Ishikawa (cell line): ENCODE data around the gene ZNF665.
A peak's percentile ranks its signal among the peaks of the same experiment; 100 is the strongest.

Experiments
- CEBPB ChIP-seq: IDR thresholded peaks from 2 replicates; pipeline ENCODE4 v1.6.1; 2012
- CREB1 ChIP-seq: IDR thresholded peaks from 2 replicates; pipeline ENCODE4 v1.6.1; 2012; ENCODE audit warnings: low read depth
- EGR1 ChIP-seq: IDR thresholded peaks from 2 replicates; pipeline ENCODE4 v1.6.1; 2012
- EP300 ChIP-seq: IDR thresholded peaks from 2 replicates; pipeline ENCODE4 v1.6.1; 2012; ENCODE audit warnings: borderline replicate concordance
- FOXM1 ChIP-seq: IDR thresholded peaks from 2 replicates; pipeline ENCODE4 v1.6.1; 2012; ENCODE audit warnings: low read depth, borderline replicate concordance
- NFIC ChIP-seq: IDR thresholded peaks from 2 replicates; pipeline ENCODE4 v1.6.1; 2012
- RAD21 ChIP-seq: IDR thresholded peaks from 2 replicates; pipeline ENCODE4 v1.6.1; 2012; ENCODE audit warnings: low read depth
- REST ChIP-seq: IDR thresholded peaks from 2 replicates; pipeline ENCODE4 v1.6.1; 2012; ENCODE audit warnings: low read depth, mild to moderate bottlenecking
- TAF1 ChIP-seq: IDR thresholded peaks from 2 replicates; pipeline ENCODE4 v1.6.1; 2012; ENCODE audit warnings: low read depth, mild to moderate bottlenecking
- TCF12 ChIP-seq: IDR thresholded peaks from 2 replicates; pipeline ENCODE4 v1.6.1; 2012; ENCODE audit warnings: low read depth
- TEAD4 ChIP-seq: IDR thresholded peaks from 2 replicates; pipeline ENCODE4 v1.6.1; 2012
- USF1 ChIP-seq: IDR thresholded peaks from 2 replicates; pipeline ENCODE4 v1.6.1; 2012
- YY1 ChIP-seq: IDR thresholded peaks from 2 replicates; pipeline ENCODE4 v1.6.1; 2012; ENCODE audit warnings: low read depth
- ZBTB7A ChIP-seq: IDR thresholded peaks from 2 replicates; pipeline ENCODE4 v1.6.1; 2012; ENCODE audit warnings: low read depth
- TF ChIP-seq, protein P1 (sequence below): IDR thresholded peaks from 2 replicates; pipeline ENCODE4 v1.6.1; 2012

ZNF665 gene

GRCh38 chr19:53196777-53197396 is 3.7 kb upstream of the ZNF665 start:
- no peak for TF ChIP-seq FOXM1
- no peak for TF ChIP-seq CEBPB
- TF ChIP-seq EP300 = no peak
- TF ChIP-seq CREB1 = no peak

GRCh38 chr19:53195265-53195903 is 2.2 kb upstream of the ZNF665 start:
- no peak for TF ChIP-seq TEAD4
- TF ChIP-seq ZBTB7A = no peak
- no peak for TF ChIP-seq CREB1
- TF ChIP-seq, protein P1, sequence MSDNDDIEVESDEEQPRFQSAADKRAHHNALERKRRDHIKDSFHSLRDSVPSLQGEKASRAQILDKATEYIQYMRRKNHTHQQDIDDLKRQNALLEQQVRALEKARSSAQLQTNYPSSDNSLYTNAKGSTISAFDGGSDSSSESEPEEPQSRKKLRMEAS = no peak
- TF ChIP-seq EGR1 = no peak
- peak; percentile 76 for TF ChIP-seq RAD21
- no peak for TF ChIP-seq YY1
- TF ChIP-seq TAF1 = no peak

GRCh38 chr19:53193535-53194222 is 521 bp upstream of the ZNF665 start:
- TF ChIP-seq NFIC = no peak
- TF ChIP-seq TCF12 = no peak
- no peak for TF ChIP-seq YY1
- TF ChIP-seq ZBTB7A = no peak
- no peak for TF ChIP-seq TEAD4
- TF ChIP-seq FOXM1 = no peak
- TF ChIP-seq REST = no peak
- no peak for TF ChIP-seq USF1
- TF ChIP-seq EGR1 = no peak
- no peak for TF ChIP-seq TAF1
- no peak for TF ChIP-seq CREB1
- TF ChIP-seq, protein P1 = no peak

DNA sequence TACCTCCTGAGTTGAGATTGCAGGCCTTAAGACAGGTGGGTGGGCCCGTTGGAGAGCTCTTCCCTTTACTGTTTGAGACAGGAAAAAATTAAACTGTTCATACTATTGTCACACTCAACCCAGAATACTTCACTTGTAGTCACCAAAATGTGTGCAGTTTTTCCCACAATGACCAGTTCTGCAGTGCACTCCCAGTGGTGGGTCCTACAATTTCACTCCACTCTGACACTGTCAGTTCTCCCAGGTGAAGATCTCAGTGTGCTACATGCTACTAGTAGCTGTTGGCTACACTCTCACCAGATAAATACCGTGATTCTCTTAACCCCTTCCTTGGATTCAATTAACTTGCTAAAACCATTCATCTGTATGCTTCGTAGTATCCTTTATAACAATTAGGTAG is 2.9 kb downstream of the ZNF665 start:
- TF ChIP-seq FOXM1 (no peak), EGR1 (no peak), NFIC (no peak), CEBPB (no peak), CREB1 (no peak), TEAD4 (no peak), RAD21 (no peak), YY1 (no peak), USF1 (no peak), REST (no peak), EP300 (no peak), TCF12 (no peak), ZBTB7A (no peak), TAF1 (no peak)
- TF ChIP-seq, protein P1 = no peak

- TF ChIP-seq TEAD4 (no peak), USF1 (no peak), FOXM1 (no peak), REST (no peak), RAD21 (no peak), CREB1 (no peak), EP300 (no peak), ZBTB7A (no peak), NFIC (no peak), CEBPB (no peak), TAF1 (no peak), EGR1 (no peak), YY1 (no peak)
- TF ChIP-seq, protein P1 = no peak
Measured at GRCh38 chr19:53183146-53183764, 9.9 kb downstream of the ZNF665 start.
